ENCODE measurements around the gene CMSS1.

DNA sequence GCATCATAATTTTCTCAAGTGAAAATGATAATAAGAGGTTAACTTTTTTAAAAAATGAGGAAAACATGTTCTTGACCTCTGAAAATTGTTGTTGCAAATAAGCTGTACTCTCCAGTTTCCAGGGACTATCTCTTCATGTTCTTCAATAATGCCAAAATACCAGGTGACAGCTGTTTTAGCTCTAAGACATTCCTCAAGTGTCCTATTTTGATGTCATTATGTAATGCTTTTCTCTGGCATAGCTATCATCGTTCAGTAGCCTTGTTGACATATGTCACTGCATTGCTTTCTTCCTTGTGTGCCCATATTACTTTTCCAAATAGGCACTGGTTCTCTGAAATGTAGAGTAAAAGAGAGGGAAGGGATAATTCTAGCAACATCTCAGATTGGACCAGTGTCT lies 302.4 kb downstream of the CMSS1 start:
- TF ChIP-seq, protein P1, sequence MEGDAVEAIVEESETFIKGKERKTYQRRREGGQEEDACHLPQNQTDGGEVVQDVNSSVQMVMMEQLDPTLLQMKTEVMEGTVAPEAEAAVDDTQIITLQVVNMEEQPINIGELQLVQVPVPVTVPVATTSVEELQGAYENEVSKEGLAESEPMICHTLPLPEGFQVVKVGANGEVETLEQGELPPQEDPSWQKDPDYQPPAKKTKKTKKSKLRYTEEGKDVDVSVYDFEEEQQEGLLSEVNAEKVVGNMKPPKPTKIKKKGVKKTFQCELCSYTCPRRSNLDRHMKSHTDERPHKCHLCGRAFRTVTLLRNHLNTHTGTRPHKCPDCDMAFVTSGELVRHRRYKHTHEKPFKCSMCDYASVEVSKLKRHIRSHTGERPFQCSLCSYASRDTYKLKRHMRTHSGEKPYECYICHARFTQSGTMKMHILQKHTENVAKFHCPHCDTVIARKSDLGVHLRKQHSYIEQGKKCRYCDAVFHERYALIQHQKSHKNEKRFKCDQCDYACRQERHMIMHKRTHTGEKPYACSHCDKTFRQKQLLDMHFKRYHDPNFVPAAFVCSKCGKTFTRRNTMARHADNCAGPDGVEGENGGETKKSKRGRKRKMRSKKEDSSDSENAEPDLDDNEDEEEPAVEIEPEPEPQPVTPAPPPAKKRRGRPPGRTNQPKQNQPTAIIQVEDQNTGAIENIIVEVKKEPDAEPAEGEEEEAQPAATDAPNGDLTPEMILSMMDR (IDR thresholded peaks at IDR 0.05; ENCODE audit: low read length), result no peak
- no peak for TF ChIP-seq EZH2 (IDR thresholded peaks at IDR 0.05; ENCODE audit: borderline replicate concordance, low read length)

All from OCI-LY1 (cell line).